ENCODE measurements around the gene ZGPAT. TPM values are rescaled to one million over a fixed set of nuclear protein-coding genes. Genes with fewer than 3 reads are reported as not detected.
A peak's percentile ranks its signal among the peaks of the same experiment; 100 is the strongest.

ZGPAT gene
- total and polyA plus RNA-seq, 2 of the 13 experiments (the other 11 are each of a cell fraction or from before 2014, with no cell fraction given), result 23.0 to 41.9 TPM

GRCh38 chr20:63744574-63745423 is 37.0 kb downstream of the ZGPAT start (continued):
- TF ChIP-seq ZNF597 (CRISPR knock-in tag; IDR thresholded peaks at IDR 0.05), result 0 out of 2 replicates have a peak, but pooled peaks have one; percentile 3
- no peak for TF ChIP-seq KLF16 (CRISPR knock-in tag; IDR thresholded peaks at IDR 0.05)
- TF ChIP-seq DR1 (CRISPR knock-in tag; IDR thresholded peaks at IDR 0.05), result 0 out of 2 replicates have a peak, but pooled peaks have one; percentile 43
- TF ChIP-seq ZSCAN22 (CRISPR knock-in tag; IDR thresholded peaks at IDR 0.05), result peak; percentile 69; the same call in 1 of the 2 replicates
- TF ChIP-seq JUN (CRISPR knock-in tag; IDR thresholded peaks at IDR 0.05), result peak; percentile 62
- TF ChIP-seq ZNF441 (CRISPR knock-in tag; IDR thresholded peaks at IDR 0.05; ENCODE audit: borderline replicate concordance), result no peak
- no peak for TF ChIP-seq ZMYM3 (CRISPR knock-in tag; IDR thresholded peaks at IDR 0.05)
- TF ChIP-seq, protein P1, sequence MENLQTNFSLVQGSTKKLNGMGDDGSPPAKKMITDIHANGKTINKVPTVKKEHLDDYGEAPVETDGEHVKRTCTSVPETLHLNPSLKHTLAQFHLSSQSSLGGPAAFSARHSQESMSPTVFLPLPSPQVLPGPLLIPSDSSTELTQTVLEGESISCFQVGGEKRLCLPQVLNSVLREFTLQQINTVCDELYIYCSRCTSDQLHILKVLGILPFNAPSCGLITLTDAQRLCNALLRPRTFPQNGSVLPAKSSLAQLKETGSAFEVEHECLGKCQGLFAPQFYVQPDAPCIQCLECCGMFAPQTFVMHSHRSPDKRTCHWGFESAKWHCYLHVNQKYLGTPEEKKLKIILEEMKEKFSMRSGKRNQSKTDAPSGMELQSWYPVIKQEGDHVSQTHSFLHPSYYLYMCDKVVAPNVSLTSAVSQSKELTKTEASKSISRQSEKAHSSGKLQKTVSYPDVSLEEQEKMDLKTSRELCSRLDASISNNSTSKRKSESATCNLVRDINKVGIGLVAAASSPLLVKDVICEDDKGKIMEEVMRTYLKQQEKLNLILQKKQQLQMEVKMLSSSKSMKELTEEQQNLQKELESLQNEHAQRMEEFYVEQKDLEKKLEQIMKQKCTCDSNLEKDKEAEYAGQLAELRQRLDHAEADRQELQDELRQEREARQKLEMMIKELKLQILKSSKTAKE (CRISPR knock-in tag; IDR thresholded peaks at IDR 0.05; ENCODE audit: borderline replicate concordance), result no peak
- TF ChIP-seq PPARG (CRISPR knock-in tag; conservative IDR thresholded peaks at IDR 0.05), result no peak
- no peak for TF ChIP-seq SRSF1 (optimal IDR thresholded peaks at IDR 0.05; ENCODE audit: low read depth, low read length)
- peak; percentile 88; the same call in 1 of the 2 replicates for TF ChIP-seq PAF1 (CRISPR knock-in tag; IDR thresholded peaks at IDR 0.05)
- peak; percentile 89 for TF ChIP-seq POLR2G (IDR thresholded peaks at IDR 0.05; ENCODE audit: low read depth, low read length)
- 0 out of 2 replicates have a peak, but pooled peaks have one; percentile 56 for TF ChIP-seq MTA1 (CRISPR knock-in tag; IDR thresholded peaks at IDR 0.05; ENCODE audit: borderline replicate concordance)
- 0 out of 2 replicates have a peak, but pooled peaks have one; percentile 12 for TF ChIP-seq ZNF629 (CRISPR knock-in tag; conservative IDR thresholded peaks at IDR 0.05)
- peak; percentile 43; the same call in 1 of the 2 replicates for TF ChIP-seq ZBTB38 (CRISPR knock-in tag; IDR thresholded peaks at IDR 0.05)
- no peak for TF ChIP-seq NCOA5 (CRISPR knock-in tag; IDR thresholded peaks at IDR 0.05)
- 0 out of 2 replicates have a peak, but pooled peaks have one; percentile 47 for TF ChIP-seq IRF1 (CRISPR knock-in tag; IDR thresholded peaks at IDR 0.05; ENCODE audit: low read depth)
- peak; percentile 74; the same call in 1 of the 2 replicates for TF ChIP-seq ZNF678 (CRISPR knock-in tag; IDR thresholded peaks at IDR 0.05)
- TF ChIP-seq, protein P2, sequence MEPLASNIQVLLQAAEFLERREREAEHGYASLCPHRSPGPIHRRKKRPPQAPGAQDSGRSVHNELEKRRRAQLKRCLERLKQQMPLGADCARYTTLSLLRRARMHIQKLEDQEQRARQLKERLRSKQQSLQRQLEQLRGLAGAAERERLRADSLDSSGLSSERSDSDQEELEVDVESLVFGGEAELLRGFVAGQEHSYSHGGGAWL (CRISPR knock-in tag; IDR thresholded peaks at IDR 0.05), result no peak
- TF ChIP-seq ZNF547 (CRISPR knock-in tag; IDR thresholded peaks at IDR 0.05), result peak; percentile 9; the same call in 1 of the 2 replicates
- TF ChIP-seq EP300 (IDR thresholded peaks at IDR 0.05; ENCODE audit: low read depth in 2 of 2, low read length in 2 of 2), result peak in 1 of 2 experiments; percentile 21; a peak in 1 of 4 replicates
- 0 out of 2 replicates have a peak, but pooled peaks have one; percentile 11 for TF ChIP-seq EP300 (CRISPR knock-in tag; IDR thresholded peaks at IDR 0.05; ENCODE audit: borderline replicate concordance)
- 0 out of 2 replicates have a peak, but pooled peaks have one; percentile 17 for TF ChIP-seq SMAD1 (CRISPR knock-in tag; IDR thresholded peaks at IDR 0.05; ENCODE audit: borderline replicate concordance, low read depth)
